Measurements from ENCODE around the gene LRRC42. TPM values are rescaled to one million over a fixed set of nuclear protein-coding genes. Genes with fewer than 3 reads are reported as not detected.
A peak's percentile ranks its signal among the peaks of the same experiment; 100 is the strongest.

Gene LRRC42, protein sequence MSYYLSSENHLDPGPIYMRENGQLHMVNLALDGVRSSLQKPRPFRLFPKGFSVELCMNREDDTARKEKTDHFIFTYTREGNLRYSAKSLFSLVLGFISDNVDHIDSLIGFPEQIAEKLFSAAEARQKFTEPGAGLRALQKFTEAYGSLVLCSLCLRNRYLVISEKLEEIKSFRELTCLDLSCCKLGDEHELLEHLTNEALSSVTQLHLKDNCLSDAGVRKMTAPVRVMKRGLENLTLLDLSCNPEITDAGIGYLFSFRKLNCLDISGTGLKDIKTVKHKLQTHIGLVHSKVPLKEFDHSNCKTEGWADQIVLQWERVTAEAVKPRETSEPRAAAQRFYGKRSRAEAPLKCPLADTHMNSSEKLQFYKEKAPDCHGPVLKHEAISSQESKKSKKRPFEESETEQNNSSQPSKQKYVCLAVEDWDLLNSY
- 51.2 and 56.4 TPM in 2 replicates for total RNA-seq (2014; rRNA removed; shearing (Covaris generic); ENCODE audit: low replicate concordance)

DNA sequence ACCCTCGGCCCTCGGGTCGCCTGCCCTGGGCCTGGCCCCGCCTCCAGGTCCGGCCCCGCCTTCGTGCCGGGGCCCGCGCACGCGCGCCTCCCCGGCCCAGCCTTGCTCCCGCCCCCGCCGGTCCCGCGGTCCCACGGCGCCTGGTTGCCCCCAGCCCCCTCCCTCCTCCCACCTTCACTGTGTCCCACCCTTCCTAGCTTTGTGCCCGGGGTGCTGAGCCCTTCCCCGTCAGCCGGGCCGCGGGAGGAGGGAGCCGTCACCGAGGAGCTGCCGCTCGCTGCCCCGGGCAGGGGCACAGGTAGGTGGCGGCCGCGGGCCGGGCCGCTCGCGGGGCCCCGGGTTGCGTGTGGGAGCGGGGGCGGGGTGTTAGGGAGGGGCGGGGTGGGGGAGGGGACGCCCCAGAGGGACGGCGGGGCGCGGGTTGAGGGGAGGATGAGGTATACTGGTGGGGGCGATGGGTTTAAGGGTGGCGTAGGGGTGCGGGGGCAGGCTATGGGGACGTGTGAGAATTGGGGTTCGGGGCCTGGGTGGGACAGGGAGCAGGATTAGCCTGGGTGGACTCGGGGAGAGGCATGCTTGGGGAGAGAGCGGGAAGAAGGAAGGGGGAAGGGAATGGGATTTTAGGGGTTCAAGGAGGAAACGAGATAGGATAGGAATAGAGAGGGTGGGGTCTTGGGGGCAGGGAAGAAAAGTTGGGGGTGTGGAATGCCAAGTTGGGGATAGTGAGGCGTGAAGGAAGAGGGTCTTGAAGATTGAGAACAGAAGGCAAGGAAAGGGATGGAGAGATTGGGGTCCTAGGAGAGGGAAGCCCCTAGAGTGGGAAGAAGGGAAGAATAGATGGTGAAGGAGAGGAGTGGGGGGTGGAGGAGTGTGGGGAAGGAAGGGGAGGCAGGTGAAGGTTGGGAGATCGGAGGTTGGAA is at the start of gene LRRC42:
TSS of gene LRRC42 (plus strand) at position 99 of the 920 bp plus-strand sequence. CDS start 5,650 bp downstream, outside the sequence.
- in situ Hi-C loops (cut with HindIII; ENCODE audit: low pct_unique_long_range_greater_than_20kb, low sequenced_read_pairs), result no loop called here
- DNase-seq (ENCODE audit: low read depth), result no peak

DNA sequence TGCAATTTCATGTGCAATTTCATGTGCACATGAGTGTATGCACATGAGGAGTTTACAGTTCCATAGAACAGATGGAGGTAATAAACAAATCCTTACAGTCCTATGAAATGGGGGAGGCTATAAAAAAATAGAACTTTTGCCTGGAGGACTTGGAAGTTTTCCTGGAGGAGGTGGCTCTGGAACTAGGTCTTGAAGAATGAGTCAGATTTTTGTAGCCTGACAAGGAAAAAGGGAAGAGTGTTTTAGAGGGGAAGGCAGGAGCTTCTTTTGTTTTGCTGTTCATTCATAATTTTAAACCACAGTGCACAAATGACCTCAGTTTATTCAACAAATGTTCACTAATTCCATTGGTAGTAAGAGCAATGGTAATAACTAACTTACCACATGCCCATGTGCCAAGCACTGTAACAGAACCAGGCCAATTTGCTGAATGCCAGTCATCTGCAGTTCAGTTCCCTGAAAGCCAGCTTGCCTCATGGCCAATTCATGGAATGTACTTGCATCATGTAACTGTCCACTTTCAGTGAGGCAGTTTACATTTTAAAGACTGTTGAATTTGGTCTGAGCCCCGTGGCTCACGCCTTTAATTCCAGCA is 49.4 kb upstream of the LRRC42 start:
- in situ Hi-C loops (cut with HindIII; ENCODE audit: low pct_unique_long_range_greater_than_20kb, low sequenced_read_pairs), result no loop called here
- DNase-seq (ENCODE audit: low read depth), result peak; percentile 90

- in situ Hi-C loops (cut with HindIII; ENCODE audit: low pct_unique_long_range_greater_than_20kb, low sequenced_read_pairs), result no loop called here
- peak; percentile 90 for DNase-seq (ENCODE audit: low read depth)
These were observed 46.9 kb upstream of the LRRC42 start for GRCh38 chr1:53899206-53899628.

- DNase-seq (ENCODE audit: low read depth), result no peak
- in situ Hi-C loops (cut with HindIII; ENCODE audit: low pct_unique_long_range_greater_than_20kb, low sequenced_read_pairs), result no loop called here
These were observed 46.4 kb upstream of the LRRC42 start for GRCh38 chr1:53899708-53900107.

DNA sequence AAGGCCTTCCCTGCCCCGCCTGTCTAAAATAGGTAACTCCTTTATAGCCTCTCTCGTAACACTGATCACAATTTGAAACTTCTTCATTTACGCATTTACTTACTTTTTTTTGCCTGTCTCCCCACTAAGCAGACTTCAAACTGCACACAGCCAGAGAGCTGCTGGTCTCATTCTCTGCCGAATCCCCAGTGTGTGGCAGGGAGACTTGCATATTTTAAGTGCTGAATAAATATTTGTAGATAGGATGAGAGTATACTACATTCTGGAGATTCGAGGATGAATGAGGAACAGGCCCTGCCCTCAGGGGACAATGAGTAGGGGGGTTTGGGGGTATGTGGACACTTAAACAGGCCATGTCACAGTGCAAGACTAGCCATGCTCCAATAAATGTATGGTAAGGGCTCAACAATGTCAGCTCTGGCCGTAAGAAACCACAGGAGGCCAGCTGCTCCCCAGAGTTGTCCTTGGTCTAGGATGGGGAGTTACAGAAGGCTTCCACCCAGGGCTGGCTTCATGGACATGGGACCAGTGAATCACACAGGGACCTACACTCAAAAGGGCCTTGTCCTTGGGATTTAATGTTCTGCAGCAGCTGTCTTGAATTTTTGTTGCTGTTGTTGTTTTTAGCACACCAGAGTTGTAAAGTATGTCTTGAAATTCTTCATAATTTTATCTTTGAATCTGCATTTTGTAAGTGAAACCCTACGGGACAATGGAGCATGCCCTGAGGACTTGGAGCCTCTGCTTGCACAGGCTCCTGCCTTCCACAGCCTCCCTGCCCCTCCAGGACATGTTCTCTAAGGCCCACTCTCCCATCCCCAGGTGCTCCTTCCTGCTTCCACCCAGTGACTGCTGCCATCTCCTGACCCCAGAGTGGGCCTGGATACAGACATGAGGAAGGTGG is 43.7 kb upstream of the LRRC42 start:
- DNase-seq (ENCODE audit: low read depth), result no peak

DNA sequence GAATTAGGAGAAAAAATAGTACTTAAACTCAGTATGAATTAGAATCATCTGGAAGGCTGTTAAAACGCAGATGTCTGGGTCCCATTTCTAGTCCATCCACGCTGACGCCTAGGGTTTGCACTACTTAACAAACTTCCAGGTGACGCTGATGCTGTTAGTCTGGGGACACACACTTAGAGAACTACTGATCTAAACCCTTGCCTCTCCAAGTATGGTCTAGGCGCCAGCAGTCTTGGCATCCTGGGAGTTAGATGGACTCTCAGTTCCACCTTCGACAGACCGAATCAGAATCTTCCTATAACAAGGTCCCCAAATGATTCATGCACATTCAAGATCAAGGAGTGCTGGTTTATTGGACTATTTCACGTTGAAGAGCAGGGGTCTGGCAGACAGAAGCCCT is 40.6 kb upstream of the LRRC42 start:
- no peak for DNase-seq (ENCODE audit: low read depth)
- in situ Hi-C loops (cut with HindIII; ENCODE audit: low pct_unique_long_range_greater_than_20kb, low sequenced_read_pairs), result no loop called here

More for the DNA sequence above, 43.7 kb upstream of the LRRC42 start:
- in situ Hi-C loops (cut with HindIII; ENCODE audit: low pct_unique_long_range_greater_than_20kb, low sequenced_read_pairs), result no loop called here

DNA sequence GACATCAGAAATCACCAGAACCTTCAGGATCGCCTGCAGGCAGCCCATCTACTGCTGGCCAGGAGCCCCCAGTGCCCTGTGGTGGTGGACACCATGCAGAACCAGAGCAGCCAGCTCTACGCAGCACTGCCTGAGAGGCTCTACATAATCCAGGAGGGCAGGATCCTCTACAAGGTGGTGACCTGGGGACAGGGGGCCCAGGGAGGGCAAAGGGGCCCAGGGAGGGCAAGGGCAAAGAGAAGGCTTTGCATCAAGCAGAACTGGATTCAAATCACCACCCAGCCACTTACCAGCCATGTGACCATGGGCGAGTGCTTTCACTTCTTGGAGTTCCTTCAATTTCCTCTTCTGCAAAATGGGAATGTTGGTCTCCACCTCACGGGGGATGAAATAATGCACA is 40.0 kb upstream of the LRRC42 start:
- in situ Hi-C loops (cut with HindIII; ENCODE audit: low pct_unique_long_range_greater_than_20kb, low sequenced_read_pairs), result no loop called here
- DNase-seq (ENCODE audit: low read depth), result no peak

DNA sequence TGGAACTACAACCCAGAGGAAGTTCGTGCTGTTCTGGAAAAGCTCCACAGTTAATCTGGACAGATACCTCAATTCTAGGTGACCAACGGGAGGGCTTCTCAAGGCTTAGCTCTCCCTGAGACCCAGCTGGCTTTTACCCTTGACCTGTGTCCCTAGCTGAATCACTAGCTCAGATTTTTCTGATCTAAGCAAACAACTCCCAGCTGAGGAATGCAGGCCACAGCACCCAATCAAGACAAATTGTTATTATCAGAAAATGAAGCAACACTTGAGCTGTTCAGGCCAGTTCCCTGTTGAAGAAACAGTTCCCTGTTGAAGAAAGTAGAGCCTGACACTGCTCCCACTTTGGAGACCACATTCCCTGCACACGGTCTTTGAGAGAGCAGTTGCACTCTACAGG is 36.2 kb upstream of the LRRC42 start:
- in situ Hi-C loops (cut with HindIII; ENCODE audit: low pct_unique_long_range_greater_than_20kb, low sequenced_read_pairs), result no loop called here
- no peak for DNase-seq (ENCODE audit: low read depth)

- no peak for DNase-seq (ENCODE audit: low read depth)
- in situ Hi-C loops (cut with HindIII; ENCODE audit: low pct_unique_long_range_greater_than_20kb, low sequenced_read_pairs), result no loop called here
These were observed 34.7 kb upstream of the LRRC42 start for GRCh38 chr1:53911442-53911841.

GRCh38 chr1:53913352-53914033 is 32.7 kb upstream of the LRRC42 start:
- in situ Hi-C loops (cut with HindIII; ENCODE audit: low pct_unique_long_range_greater_than_20kb, low sequenced_read_pairs), result no loop called here
- DNase-seq (ENCODE audit: low read depth), result no peak

DNA sequence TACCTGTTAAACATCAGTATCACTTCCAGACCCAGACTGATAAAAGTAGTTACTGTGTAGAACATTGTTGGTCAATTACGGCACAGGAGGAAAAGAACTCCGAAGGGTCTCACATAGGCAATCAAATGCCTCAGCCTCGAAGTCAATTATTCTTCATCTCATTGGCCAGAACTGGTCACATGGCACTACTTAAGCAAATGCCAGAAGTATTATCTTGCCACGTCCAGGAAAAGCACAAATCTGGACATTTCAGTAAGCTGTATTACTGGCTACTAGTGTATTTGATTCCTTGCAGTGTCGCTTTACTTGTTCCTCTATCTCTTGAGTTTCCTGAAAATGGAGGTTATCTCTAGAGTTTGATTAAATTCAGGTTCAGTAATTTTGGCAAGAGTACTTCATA is 27.8 kb upstream of the LRRC42 start:
- no peak for DNase-seq (ENCODE audit: low read depth)
- in situ Hi-C loops (cut with HindIII; ENCODE audit: low pct_unique_long_range_greater_than_20kb, low sequenced_read_pairs), result no loop called here

- DNase-seq (ENCODE audit: low read depth), result peak; percentile 34
- in situ Hi-C loops (cut with HindIII; ENCODE audit: low pct_unique_long_range_greater_than_20kb, low sequenced_read_pairs), result no loop called here
These were observed 26.5 kb upstream of the LRRC42 start for GRCh38 chr1:53919675-53920066.

- in situ Hi-C loops (cut with HindIII; ENCODE audit: low pct_unique_long_range_greater_than_20kb, low sequenced_read_pairs), result no loop called here
These were observed 18.7 kb upstream of the LRRC42 start for GRCh38 chr1:53927376-53927881.

GRCh38 chr1:53929246-53929960 is 16.7 kb upstream of the LRRC42 start:
- in situ Hi-C loops (cut with HindIII; ENCODE audit: low pct_unique_long_range_greater_than_20kb, low sequenced_read_pairs), result no loop called here
- no peak for DNase-seq (ENCODE audit: low read depth)

More at GRCh38 chr1:53927376-53927881, 18.7 kb upstream of the LRRC42 start:
- no peak for DNase-seq (ENCODE audit: low read depth)

DNA sequence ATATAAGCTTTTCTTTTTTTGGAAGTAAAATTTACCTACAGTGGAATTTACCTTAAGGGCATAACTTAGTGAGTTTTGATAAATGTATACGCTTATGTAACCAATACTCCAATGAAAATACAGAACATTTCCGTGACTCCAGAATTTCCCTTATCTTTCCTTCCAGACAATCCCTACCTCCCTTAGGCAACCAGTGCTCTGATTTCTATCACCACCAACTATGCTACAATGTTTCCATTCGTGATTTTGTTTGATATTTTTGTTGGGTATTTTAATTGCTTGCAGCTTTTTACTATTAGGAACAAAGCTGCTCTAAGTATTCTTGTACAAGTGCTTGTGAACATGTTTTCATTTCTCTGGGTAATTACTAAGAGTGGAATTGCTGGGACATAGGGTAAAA is 15.2 kb upstream of the LRRC42 start:
- in situ Hi-C loops (cut with HindIII; ENCODE audit: low pct_unique_long_range_greater_than_20kb, low sequenced_read_pairs), result no loop called here
- no peak for DNase-seq (ENCODE audit: low read depth)

GRCh38 chr1:53931523-53931922 is 14.6 kb upstream of the LRRC42 start:
- DNase-seq (ENCODE audit: low read depth), result no peak
- in situ Hi-C loops (cut with HindIII; ENCODE audit: low pct_unique_long_range_greater_than_20kb, low sequenced_read_pairs), result no loop called here

Measured in Caki2 (cell line).